ENCODE measurements around the gene NRXN3.

DNA sequence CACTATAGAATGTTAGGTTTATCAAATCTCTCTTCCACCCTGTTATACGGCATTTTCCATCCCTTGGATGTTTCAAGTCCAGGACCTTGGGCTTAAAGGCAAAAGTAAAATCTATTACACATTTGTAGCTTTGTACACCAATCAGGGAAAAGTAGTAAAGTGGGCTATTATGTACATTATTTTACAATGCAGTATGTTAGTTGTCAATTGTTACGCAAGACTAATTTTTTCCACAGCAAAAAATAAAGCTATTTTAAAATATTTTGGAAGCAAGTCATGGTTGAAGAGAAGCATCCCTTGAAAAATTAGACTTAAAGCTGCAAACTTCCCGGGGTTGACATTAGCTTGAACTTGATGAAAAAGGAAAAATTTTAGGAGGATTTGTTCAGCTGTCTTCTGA, 1564.9 kb downstream of the NRXN3 start:
- TF ChIP-seq, protein P1, sequence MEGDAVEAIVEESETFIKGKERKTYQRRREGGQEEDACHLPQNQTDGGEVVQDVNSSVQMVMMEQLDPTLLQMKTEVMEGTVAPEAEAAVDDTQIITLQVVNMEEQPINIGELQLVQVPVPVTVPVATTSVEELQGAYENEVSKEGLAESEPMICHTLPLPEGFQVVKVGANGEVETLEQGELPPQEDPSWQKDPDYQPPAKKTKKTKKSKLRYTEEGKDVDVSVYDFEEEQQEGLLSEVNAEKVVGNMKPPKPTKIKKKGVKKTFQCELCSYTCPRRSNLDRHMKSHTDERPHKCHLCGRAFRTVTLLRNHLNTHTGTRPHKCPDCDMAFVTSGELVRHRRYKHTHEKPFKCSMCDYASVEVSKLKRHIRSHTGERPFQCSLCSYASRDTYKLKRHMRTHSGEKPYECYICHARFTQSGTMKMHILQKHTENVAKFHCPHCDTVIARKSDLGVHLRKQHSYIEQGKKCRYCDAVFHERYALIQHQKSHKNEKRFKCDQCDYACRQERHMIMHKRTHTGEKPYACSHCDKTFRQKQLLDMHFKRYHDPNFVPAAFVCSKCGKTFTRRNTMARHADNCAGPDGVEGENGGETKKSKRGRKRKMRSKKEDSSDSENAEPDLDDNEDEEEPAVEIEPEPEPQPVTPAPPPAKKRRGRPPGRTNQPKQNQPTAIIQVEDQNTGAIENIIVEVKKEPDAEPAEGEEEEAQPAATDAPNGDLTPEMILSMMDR (tag by site-specific recombination; IDR thresholded peaks at IDR 0.05) = no peak
- TF ChIP-seq, protein P2, sequence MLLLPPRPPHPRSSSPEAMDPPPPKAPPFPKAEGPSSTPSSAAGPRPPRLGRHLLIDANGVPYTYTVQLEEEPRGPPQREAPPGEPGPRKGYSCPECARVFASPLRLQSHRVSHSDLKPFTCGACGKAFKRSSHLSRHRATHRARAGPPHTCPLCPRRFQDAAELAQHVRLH (tag by site-specific recombination; IDR thresholded peaks at IDR 0.05) = no peak
- TF ChIP-seq ZNF341 (tag by site-specific recombination; IDR thresholded peaks at IDR 0.05; ENCODE audit: low read depth) (no peak), ZBTB6 (tag by site-specific recombination; IDR thresholded peaks at IDR 0.05) (no peak), ZNF274 (IDR thresholded peaks at IDR 0.05; ENCODE audit: low read length) (no peak), ZNF274 (tag by site-specific recombination; IDR thresholded peaks at IDR 0.05; ENCODE audit: borderline replicate concordance) (no peak), ZNF629 (tag by site-specific recombination; IDR thresholded peaks at IDR 0.05) (no peak), ZSCAN4 (tag by site-specific recombination; IDR thresholded peaks at IDR 0.05) (no peak), ZNF513 (tag by site-specific recombination; IDR thresholded peaks at IDR 0.05) (no peak), ZNF600 (tag by site-specific recombination; IDR thresholded peaks at IDR 0.05) (no peak), ZXDB (tag by site-specific recombination; IDR thresholded peaks at IDR 0.05) (no peak), ZNF423 (tag by site-specific recombination; IDR thresholded peaks at IDR 0.05) (no peak)
- TF ChIP-seq, protein P3, sequence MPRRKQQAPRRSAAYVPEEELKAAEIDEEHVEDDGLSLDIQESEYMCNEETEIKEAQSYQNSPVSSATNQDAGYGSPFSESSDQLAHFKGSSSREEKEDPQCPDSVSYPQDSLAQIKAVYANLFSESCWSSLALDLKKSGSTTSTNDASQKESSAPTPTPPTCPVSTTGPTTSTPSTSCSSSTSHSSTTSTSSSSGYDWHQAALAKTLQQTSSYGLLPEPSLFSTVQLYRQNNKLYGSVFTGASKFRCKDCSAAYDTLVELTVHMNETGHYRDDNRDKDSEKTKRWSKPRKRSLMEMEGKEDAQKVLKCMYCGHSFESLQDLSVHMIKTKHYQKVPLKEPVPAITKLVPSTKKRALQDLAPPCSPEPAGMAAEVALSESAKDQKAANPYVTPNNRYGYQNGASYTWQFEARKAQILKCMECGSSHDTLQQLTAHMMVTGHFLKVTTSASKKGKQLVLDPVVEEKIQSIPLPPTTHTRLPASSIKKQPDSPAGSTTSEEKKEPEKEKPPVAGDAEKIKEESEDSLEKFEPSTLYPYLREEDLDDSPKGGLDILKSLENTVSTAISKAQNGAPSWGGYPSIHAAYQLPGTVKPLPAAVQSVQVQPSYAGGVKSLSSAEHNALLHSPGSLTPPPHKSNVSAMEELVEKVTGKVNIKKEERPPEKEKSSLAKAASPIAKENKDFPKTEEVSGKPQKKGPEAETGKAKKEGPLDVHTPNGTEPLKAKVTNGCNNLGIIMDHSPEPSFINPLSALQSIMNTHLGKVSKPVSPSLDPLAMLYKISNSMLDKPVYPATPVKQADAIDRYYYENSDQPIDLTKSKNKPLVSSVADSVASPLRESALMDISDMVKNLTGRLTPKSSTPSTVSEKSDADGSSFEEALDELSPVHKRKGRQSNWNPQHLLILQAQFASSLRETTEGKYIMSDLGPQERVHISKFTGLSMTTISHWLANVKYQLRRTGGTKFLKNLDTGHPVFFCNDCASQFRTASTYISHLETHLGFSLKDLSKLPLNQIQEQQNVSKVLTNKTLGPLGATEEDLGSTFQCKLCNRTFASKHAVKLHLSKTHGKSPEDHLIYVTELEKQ (tag by site-specific recombination; IDR thresholded peaks at IDR 0.05; ENCODE audit: borderline replicate concordance) = no peak
